HFF-Myc (cell line): ENCODE results near the gene SACS.
A peak's percentile ranks its signal among the peaks of the same experiment; 100 is the strongest.

Experiments used
- DNase-seq: peaks from one replicate; pipeline ENCODE4 v3.0.0-alpha.2; 2011; ENCODE audit warnings: low read depth; ENCODE audit errors: extremely low read depth
- H3K4me3 ChIP-seq: replicated peaks from 2 replicates; pipeline ENCODE4 v1.5.1; 2011; ENCODE audit warnings: low read depth, mild to moderate bottlenecking, control low read depth, low read length
- CTCF ChIP-seq: IDR thresholded peaks from 2 replicates; pipeline ENCODE4 v1.5.1; 2012; ENCODE audit warnings: mild to moderate bottlenecking, low read depth, low read length, control low read depth; ENCODE audit errors: missing control alignments

SACS gene

GRCh38 chr13:23339225-23339624, 94.3 kb downstream of the SACS start:
- TF ChIP-seq CTCF: no peak
- no peak for DNase-seq
- H3K4me3 ChIP-seq: no peak overlapping the region

- H3K4me3 ChIP-seq: no peak overlapping the region
- DNase-seq: no peak
- TF ChIP-seq CTCF: no peak
Observed at GRCh38 chr13:23330356-23330755, 103.1 kb downstream of the SACS start.

- TF ChIP-seq CTCF: no peak
- DNase-seq: no peak
- no peak overlapping the region for H3K4me3 ChIP-seq
Observed at GRCh38 chr13:23325191-23325590, 108.3 kb downstream of the SACS start.

GRCh38 chr13:23323946-23324709, 109.4 kb downstream of the SACS start:
- DNase-seq: no peak

GRCh38 chr13:23322353-23323336, 110.9 kb downstream of the SACS start:
- no peak for DNase-seq
- no peak overlapping the region for H3K4me3 ChIP-seq
- TF ChIP-seq CTCF: no peak

More at GRCh38 chr13:23323946-23324709, 109.4 kb downstream of the SACS start:
- no peak overlapping the region for H3K4me3 ChIP-seq
- TF ChIP-seq CTCF: no peak

GRCh38 chr13:23321535-23322241, 111.8 kb downstream of the SACS start:
- peak overlapping the region; percentile 7; the same call in 1 of the 2 replicates for H3K4me3 ChIP-seq
- no peak for TF ChIP-seq CTCF
- DNase-seq: peak; percentile 69
